H1 (cell line): ENCODE results near the gene IGSF23. TPM values are rescaled to one million over a fixed set of nuclear protein-coding genes. Genes with fewer than 3 reads are reported as not detected.
"Not testable (repeated sequence)": the region's sequence is repeated elsewhere in the genome, so short reads cannot be mapped to it uniquely, and the experiment has no call there.

ENCODE experiments used
- CTCF ChIA-PET: fragments of 300-600 bp; sonication (Branson Sonifier 250); formaldehyde crosslinking; loops from one replicate; lab custom pipeline; 2021; ENCODE audit not compliant: partially characterized antibody; lab: Charles Lee
- POLR2A ChIA-PET: fragments of 300-600 bp; sonication (Branson Sonifier 250); formaldehyde crosslinking; loops from one replicate; lab custom pipeline; 2021; ENCODE audit warnings: inconsistent platforms; ENCODE audit not compliant: partially characterized antibody; lab: Charles Lee
- DNase-seq, 2 experiments: peaks; one replicate each; pipeline versions ENCODE4 v3.0.0 to v3.0.0-alpha.2; 2010 to 2022; ENCODE audit warnings: low spot score in 2 of 2, low read depth in 1 of 2, mixed read lengths in 1 of 2
- FAIRE-seq: peaks from 2 replicates; lab custom pipeline; 2011; peaks lifted over from hg19 to GRCh38; lab: Jason Lieb, UNC
- H2AFZ ChIP-seq: 2 replicates; pipeline ENCODE4 v1.8.1; 2012; ENCODE audit warnings: low read length, inconsistent platforms
- H2AK5ac ChIP-seq: 2 replicates; pipeline ENCODE4 v1.6.1; 2013; ENCODE audit warnings: low read depth, low read length
- H2BK120ac ChIP-seq: replicated peaks from 2 replicates; pipeline ENCODE3; 2013; ENCODE audit warnings: low read depth, low read length, inconsistent platforms
- H2BK12ac ChIP-seq: 2 replicates; pipeline ENCODE4 v1.6.1; 2013; ENCODE audit warnings: low read depth, low read length
- H2BK15ac ChIP-seq: 2 replicates; pipeline ENCODE4 v1.6.1; 2013; ENCODE audit warnings: low read length
- H2BK20ac ChIP-seq: 2 replicates; pipeline ENCODE4 v1.6.1; 2013; ENCODE audit warnings: low read length
- H2BK5ac ChIP-seq: 2 replicates; pipeline ENCODE4 v1.6.1; 2013; ENCODE audit warnings: low read depth, low read length
- H3K14ac ChIP-seq: 2 replicates; pipeline ENCODE4 v1.6.1; 2013; ENCODE audit warnings: inconsistent platforms; ENCODE audit not compliant: insufficient read length
- H3K18ac ChIP-seq: 2 replicates; pipeline ENCODE4 v1.6.1; 2013; ENCODE audit warnings: low read length; ENCODE audit errors: extremely low read depth
- H3K23ac ChIP-seq: 2 replicates; pipeline ENCODE4 v1.6.1; 2013; ENCODE audit warnings: inconsistent platforms; ENCODE audit not compliant: insufficient read length
- H3K23me2 ChIP-seq: 2 replicates; pipeline ENCODE4 v1.6.1; 2013; ENCODE audit warnings: low read depth, low read length
- H3K27ac ChIP-seq: 2 replicates; pipeline ENCODE4 v1.6.1; 2011; ENCODE audit warnings: low read depth, low read length, inconsistent platforms
- H3K27me3 ChIP-seq, 4 experiments: replicated peaks in 1 of 4; 1 replicate in 1 of 4; 2 replicates in 3 of 4; pipeline versions ENCODE4 v1.6.1 to v1.8.1; 2011 to 2013; ENCODE audit warnings: low read length in 3 of 4, mild to moderate bottlenecking in 3 of 4, inconsistent platforms in 2 of 4, mixed read lengths in 2 of 4, moderate library complexity in 1 of 4; ENCODE audit not compliant: control insufficient read depth in 3 of 4, insufficient read depth in 3 of 4; ENCODE audit errors: extremely low read depth in 1 of 4
- H3K36me3 ChIP-seq, 4 experiments: 2 replicates each; pipeline versions ENCODE4 v1.6.1 to v1.8.1; 2011 to 2013; ENCODE audit warnings: mild to moderate bottlenecking in 4 of 4, low read length in 3 of 4, moderate library complexity in 2 of 4, control low read depth in 1 of 4, inconsistent platforms in 1 of 4; ENCODE audit not compliant: insufficient read depth in 4 of 4, control insufficient read depth in 2 of 4
- H3K4ac ChIP-seq: replicated peaks from 2 replicates; pipeline ENCODE3; 2013; ENCODE audit warnings: low read length, low read depth, mixed read lengths, inconsistent platforms; ENCODE audit not compliant: insufficient read length
- H3K4me1 ChIP-seq, 4 experiments: replicated peaks in 1 of 4; 1 replicate in 1 of 4; 2 replicates in 3 of 4; pipeline versions ENCODE4 v1.6.1 to v1.8.1; 2011 to 2013; ENCODE audit warnings: low read length in 3 of 4, inconsistent platforms in 2 of 4, mixed read lengths in 1 of 4; ENCODE audit not compliant: insufficient read depth in 4 of 4, control insufficient read depth in 3 of 4
- H3K4me2 ChIP-seq, 2 experiments: 2 replicates each; pipeline versions ENCODE4 v1.6.1 to v1.8.1; 2011 to 2013; ENCODE audit warnings: low read depth in 2 of 2, low read length in 2 of 2, control low read depth in 1 of 2, inconsistent platforms in 1 of 2, mild to moderate bottlenecking in 1 of 2; ENCODE audit not compliant: insufficient read depth in 1 of 2
- H3K4me3 ChIP-seq, 4 experiments: fragments of 200-600, 300-600 bp in 1 of 4; sonication (generic), shearing (Covaris generic), sonication (Bioruptor Twin) in 1 of 4; 2 replicates each; pipeline versions ENCODE4 v1.5.1 to v1.8.1; 2011 to 2016; ENCODE audit warnings: low read length in 4 of 4, low read depth in 3 of 4, control low read depth in 2 of 4, inconsistent platforms in 2 of 4, mild to moderate bottlenecking in 2 of 4, mixed read lengths in 1 of 4, moderate library complexity in 1 of 4; ENCODE audit not compliant: insufficient read depth in 2 of 4; ENCODE audit errors: extremely low read depth in 1 of 4
- H3K56ac ChIP-seq: replicated peaks from 2 replicates; pipeline ENCODE3; 2013; ENCODE audit warnings: low read depth, mild to moderate bottlenecking, mixed read lengths, low read length, inconsistent platforms; ENCODE audit not compliant: insufficient read length
- H3K79me1 ChIP-seq: 2 replicates; pipeline ENCODE4 v1.6.1; 2013; ENCODE audit warnings: low read depth, low read length, control low read depth
- H3K79me2 ChIP-seq, 2 experiments: 2 replicates each; pipeline versions ENCODE4 v1.6.1 to v1.8.1; 2012 to 2013; ENCODE audit warnings: low read length in 2 of 2, mild to moderate bottlenecking in 2 of 2, inconsistent platforms in 1 of 2; ENCODE audit not compliant: insufficient read depth in 2 of 2, control insufficient read depth in 1 of 2
- H3K9ac ChIP-seq, 4 experiments: replicated peaks in 1 of 4; 1 replicate in 1 of 4; 2 replicates in 3 of 4; pipeline versions ENCODE4 v1.6.1 to v1.8.1; 2011 to 2013; ENCODE audit warnings: low read depth in 3 of 4, low read length in 3 of 4, control low read depth in 2 of 4, mild to moderate bottlenecking in 2 of 4, moderate library complexity in 2 of 4, inconsistent platforms in 1 of 4; ENCODE audit errors: extremely low read depth in 1 of 4
- H3K9me3 ChIP-seq, 2 experiments: 2 replicates each; pipeline versions ENCODE4 v1.6.1 to v1.8.1; 2012 to 2013; ENCODE audit warnings: mild to moderate bottlenecking in 2 of 2, moderate library complexity in 2 of 2, control low read depth in 1 of 2, inconsistent platforms in 1 of 2, low read depth in 1 of 2, low read length in 1 of 2, mixed read lengths in 1 of 2; ENCODE audit not compliant: insufficient read depth in 2 of 2
- H4K20me1 ChIP-seq, 2 experiments: replicated peaks in 1 of 2; 2 replicates each; pipeline versions ENCODE3 to v1.8.1; 2011 to 2013; ENCODE audit warnings: inconsistent platforms in 2 of 2, low read length in 2 of 2, mild to moderate bottlenecking in 1 of 2; ENCODE audit not compliant: insufficient read depth in 2 of 2, control insufficient read depth in 1 of 2
- H4K5ac ChIP-seq: 2 replicates; pipeline ENCODE4 v1.6.1; 2013; ENCODE audit warnings: low read length, low read depth, mixed read lengths, inconsistent platforms; ENCODE audit not compliant: insufficient read length
- H4K8ac ChIP-seq: 2 replicates; pipeline ENCODE4 v1.8.0; 2013; ENCODE audit warnings: mild to moderate bottlenecking, moderate library complexity, low read length, inconsistent platforms; ENCODE audit not compliant: insufficient read depth; ENCODE audit errors: extremely low read depth
- H4K91ac ChIP-seq: replicated peaks from 2 replicates; pipeline ENCODE3; 2013; ENCODE audit warnings: low read length, mixed read lengths, inconsistent platforms; ENCODE audit not compliant: insufficient read length
- CHD1 ChIP-seq: IDR thresholded peaks from 2 replicates; pipeline ENCODE4 v1.6.1; 2012; ENCODE audit warnings: low read depth, low read length, improper control_type of control experiment
- EZH2 ChIP-seq: fragments of 200-600 bp; sonication (generic); IDR thresholded peaks from 2 replicates; pipeline ENCODE4 v1.7.1; 2012; ENCODE audit warnings: low read depth, mild to moderate bottlenecking, moderate library complexity, low read length, inconsistent platforms; ENCODE audit not compliant: severe bottlenecking
- GABPA ChIP-seq: IDR thresholded peaks from 2 replicates; pipeline ENCODE4 v1.6.1; 2011; ENCODE audit warnings: mild to moderate bottlenecking, low read length, moderate library complexity, borderline replicate concordance; ENCODE audit not compliant: insufficient read depth
- MAX ChIP-seq: IDR thresholded peaks from 2 replicates; pipeline ENCODE4 v1.6.1; 2012; ENCODE audit warnings: inconsistent platforms
- RBBP5 ChIP-seq: IDR thresholded peaks from 2 replicates; pipeline ENCODE4 v1.7.1; 2012; ENCODE audit warnings: low read depth, mild to moderate bottlenecking, inconsistent platforms, low read length, moderate library complexity, borderline replicate concordance
- WGBS, 2 experiments: shearing (Covaris generic) in 1 of 2; methylation state at CpG; one replicate each; pipeline versions ENCODE4 v1.1.6 to v1.1.7; 2013 to 2015; ENCODE audit warnings: low lambda C conversion rate in 2 of 2, mixed read lengths in 2 of 2, inconsistent platforms in 1 of 2, low coverage in 1 of 2, missing lambda C conversion rate in 1 of 2; ENCODE audit not compliant: insufficient replicate concordance in 2 of 2, insufficient coverage in 1 of 2, insufficient read length in 1 of 2; ENCODE audit errors: extremely low coverage in 1 of 2, missing lambda C conversion rate in 1 of 2; 5-methylcytosine and 5-hydroxymethylcytosine counted together
- polyA plus RNA-seq, 7 experiments: library from polyadenylated mRNA; depleted of rRNA in 3 of 7; stranded (reverse) in 5 of 7; unstranded in 2 of 7; fragments of >200 nt in 5 of 7; fragments of 200-250 nt in 2 of 7; gene quantifications; 1 replicate in 5 of 7; 2 replicates in 1 of 7; 4 replicates in 1 of 7; pipeline versions ENCODE4 v1.2.1 to v1.2.3, GENCODE V29; 2011 to 2013; ENCODE audit warnings: missing spikeins in 2 of 7, mixed read lengths in 2 of 7
- total RNA-seq: library from RNA; stranded (reverse); fragmentation: NEBNext Ultra II Directional; extraction: Animal tissue kit (Norgen Biotek cat#: 25700); gene quantifications from 2 replicates; pipeline ENCODE4 v1.2.1, GENCODE V29; 2021

IGSF23 gene
- total and polyA plus RNA-seq, 2 of the 8 experiments (the other 6 are each of a cell fraction or from before 2014, with no cell fraction given), result not detected

GRCh38 chr19:44628793-44629192 is 15.4 kb downstream of the IGSF23 start (continued):
- TF ChIP-seq RBBP5, result no peak
- no peak for TF ChIP-seq CHD1
- TF ChIP-seq GABPA, result no peak
- TF ChIP-seq EZH2, result no peak
- no peak for TF ChIP-seq MAX
- TF ChIP-seq, all 59 proteins: peak for 0

- POLR2A ChIA-PET, result interaction anchor here (2.1 kb wide), 1 partner anchor 12 kb away, joined by 5 read pairs; the partner anchor contains the start of gene PVR
- CTCF ChIA-PET, result interaction anchor here (1.0 to 3.4 kb wide), 6 partner anchors 15 to 60 kb away, joined by 3 to 15 read pairs (median 6); no protein-coding TSS in a partner anchor
- H3K36me3 ChIP-seq, result not testable (repeated sequence)
Observed at GRCh38 chr19:44631611-44632010, 18.2 kb downstream of the IGSF23 start.

More at GRCh38 chr19:44631611-44632010, 18.2 kb downstream of the IGSF23 start:
- H3K14ac ChIP-seq, FAIRE-seq, H3K9me3 ChIP-seq, H3K56ac ChIP-seq, H2BK120ac ChIP-seq, H2AK5ac ChIP-seq, H3K4me1 ChIP-seq, H3K23ac ChIP-seq, H3K18ac ChIP-seq, H3K9ac ChIP-seq, H3K79me2 ChIP-seq, H3K27me3 ChIP-seq, H4K8ac ChIP-seq, H4K5ac ChIP-seq, H3K23me2 ChIP-seq, H2BK20ac ChIP-seq, H3K4ac ChIP-seq, H2AFZ ChIP-seq, H2BK5ac ChIP-seq, H3K27ac ChIP-seq, DNase-seq, H2BK12ac ChIP-seq, H3K4me3 ChIP-seq, H4K91ac ChIP-seq, H3K79me1 ChIP-seq, H2BK15ac ChIP-seq, H3K4me2 ChIP-seq, H4K20me1 ChIP-seq: not testable (repeated sequence)
- 86% methylated on average over 8 of the region's 8 CpGs; no CpG with 5 or more reads in 1 of the 2 experiments for WGBS, 2 experiments
